GM23338 (cell line): ENCODE data around the gene LIN7C. TPM values are rescaled to one million over a fixed set of nuclear protein-coding genes. Genes with fewer than 3 reads are reported as not detected.

Source experiments
- ATAC-seq: fragments of 200-7000 bp; cut with Tn5 transposase; 3 replicates; pipeline ENCODE4 v1.9.1; 2020
- DNase-seq: peaks from one replicate; pipeline ENCODE4 v3.0.0-alpha.2; 2015; ENCODE audit warnings: low spot score
- H2AFZ ChIP-seq: fragments of 200-600 bp; sonication (generic); 2 replicates; pipeline ENCODE4 v1.8.0; 2016; ENCODE audit warnings: antibody characterized with exemption, mild to moderate bottlenecking, moderate library complexity
- H3F3A ChIP-seq: fragments of 200-600 bp; sonication (generic); replicated peaks from 2 replicates; pipeline ENCODE4 v1.8.0; 2017; ENCODE audit warnings: antibody characterized with exemption, mixed run types, low read depth
- H3K27ac ChIP-seq: fragments of 200-600 bp; sonication (generic); 2 replicates; pipeline ENCODE4 v1.6.1; 2016; ENCODE audit warnings: low read depth
- H3K27me3 ChIP-seq: fragments of 200-600 bp; sonication (generic); 2 replicates; pipeline ENCODE4 v1.8.0; 2016; ENCODE audit warnings: mild to moderate bottlenecking, mixed run types, moderate library complexity; ENCODE audit not compliant: insufficient read depth
- H3K36me3 ChIP-seq: fragments of 200-600 bp; sonication (generic); 2 replicates; pipeline ENCODE4 v1.8.0; 2016; ENCODE audit warnings: mild to moderate bottlenecking; ENCODE audit not compliant: insufficient read depth
- H3K4me1 ChIP-seq: fragments of 200-600 bp; sonication (generic); 2 replicates; pipeline ENCODE4 v1.8.0; 2016; ENCODE audit warnings: mild to moderate bottlenecking, moderate library complexity; ENCODE audit not compliant: insufficient read depth
- H3K4me2 ChIP-seq: fragments of 200-600 bp; sonication (generic); 2 replicates; pipeline ENCODE4 v1.7.1; 2017; ENCODE audit warnings: mixed run types
- H3K4me3 ChIP-seq: fragments of 200-600 bp; sonication (generic); 2 replicates; pipeline ENCODE4 v1.6.1; 2016; ENCODE audit warnings: mixed run types
- H3K79me2 ChIP-seq: fragments of 200-600 bp; sonication (generic); replicated peaks from 2 replicates; pipeline ENCODE4 v1.8.0; 2017; ENCODE audit warnings: mild to moderate bottlenecking; ENCODE audit not compliant: insufficient read depth
- H3K9me2 ChIP-seq: fragments of 200-600 bp; sonication (generic); 2 replicates; pipeline ENCODE4 v1.8.0; 2017; ENCODE audit not compliant: insufficient read depth
- H4K20me1 ChIP-seq: fragments of 200-600 bp; sonication (generic); replicated peaks from 2 replicates; pipeline ENCODE4 v1.8.0; 2017; ENCODE audit warnings: mild to moderate bottlenecking; ENCODE audit not compliant: insufficient read depth
- H3K27ac Mint-ChIP-seq: 2 replicates; pipeline ENCODE4 v1.8.0; 2020; ENCODE audit warnings: inconsistent platforms, mild to moderate bottlenecking, moderate library complexity, mixed read lengths
- H3K27me3 Mint-ChIP-seq: 3 replicates; pipeline ENCODE4 v1.8.0; 2022; ENCODE audit warnings: low read depth, mild to moderate bottlenecking, moderate library complexity, mixed read lengths, inconsistent platforms; ENCODE audit not compliant: insufficient read depth, poor library complexity
- H3K36me3 Mint-ChIP-seq: 3 replicates; pipeline ENCODE4 v1.8.0; 2021; ENCODE audit warnings: low read depth, mild to moderate bottlenecking, inconsistent platforms, moderate library complexity, mixed read lengths
- H3K4me1 Mint-ChIP-seq: 3 replicates; pipeline ENCODE4 v1.8.0; 2020; ENCODE audit warnings: mild to moderate bottlenecking, inconsistent platforms, mixed read lengths
- H3K4me3 Mint-ChIP-seq: 3 replicates; pipeline ENCODE4 v1.8.0; 2021; ENCODE audit warnings: moderate library complexity, mild to moderate bottlenecking, inconsistent platforms, mixed read lengths
- H3K9me3 Mint-ChIP-seq: 3 replicates; pipeline ENCODE4 v1.8.0; 2020; ENCODE audit warnings: moderate library complexity, mild to moderate bottlenecking, inconsistent platforms, mixed read lengths
- CREB1 ChIP-seq: fragments of 250-450 bp; sonication (Bioruptor Pico); IDR thresholded peaks from 2 replicates; pipeline ENCODE4 v1.5.0; 2020; ENCODE audit warnings: low read depth, mild to moderate bottlenecking, moderate library complexity
- CTCF ChIP-seq, 2 experiments: fragments of 200-600 bp in 1 of 2; sonication (generic) in 1 of 2; conservative IDR thresholded peaks; 2 replicates each; pipeline versions ENCODE4 v1.5.1 to v1.6.1; 2016 to 2017; ENCODE audit warnings: antibody characterized with exemption in 2 of 2, low read depth in 2 of 2, mild to moderate bottlenecking in 2 of 2, moderate library complexity in 1 of 2
- ETS1 ChIP-seq: IDR thresholded peaks from 2 replicates; pipeline ENCODE4 v1.6.1; 2016; ENCODE audit warnings: antibody characterized with exemption
- EZH2 ChIP-seq: fragments of 200-600 bp; sonication (generic); IDR thresholded peaks from one replicate; pipeline ENCODE4 v1.8.0; 2017; ENCODE audit warnings: antibody characterized with exemption, mild to moderate bottlenecking, low read depth; ENCODE audit not compliant: unreplicated experiment
- EZH2phosphoT487 ChIP-seq: fragments of 200-600 bp; sonication (generic); IDR thresholded peaks from one replicate; pipeline ENCODE4 v1.8.1; 2018; ENCODE audit warnings: antibody characterized with exemption; ENCODE audit not compliant: unreplicated experiment
- JUNB ChIP-seq: IDR thresholded peaks from one replicate; pipeline ENCODE4 v1.6.1; 2016; ENCODE audit warnings: antibody characterized with exemption; ENCODE audit not compliant: unreplicated experiment
- NANOG ChIP-seq: IDR thresholded peaks from 2 replicates; pipeline ENCODE4 v1.6.1; 2016; ENCODE audit warnings: antibody characterized with exemption, borderline replicate concordance
- POLR2AphosphoS5 ChIP-seq: IDR thresholded peaks from 2 replicates; pipeline ENCODE4 v1.6.1; 2016; ENCODE audit warnings: antibody characterized with exemption, low read depth
- REST ChIP-seq: IDR thresholded peaks from one replicate; pipeline ENCODE4 v1.6.1; 2018; ENCODE audit warnings: antibody characterized with exemption; ENCODE audit not compliant: unreplicated experiment
- STAT1 ChIP-seq: IDR thresholded peaks from one replicate; pipeline ENCODE4 v1.6.1; 2016; ENCODE audit warnings: antibody characterized with exemption; ENCODE audit not compliant: unreplicated experiment
- ZNF114 ChIP-seq: fragments of 250-450 bp; sonication (Bioruptor Pico); IDR thresholded peaks from 2 replicates; pipeline ENCODE4 v1.5.0; 2020; ENCODE audit warnings: mild to moderate bottlenecking, moderate library complexity
- ZNF331 ChIP-seq: fragments of 250-450 bp; sonication (Bioruptor Pico); IDR thresholded peaks from 2 replicates; pipeline ENCODE4 v1.5.0; 2020; ENCODE audit warnings: low read depth, mild to moderate bottlenecking, moderate library complexity
- ZNF462 ChIP-seq: fragments of 250-450 bp; sonication (Bioruptor Pico); IDR thresholded peaks from 2 replicates; pipeline ENCODE4 v1.5.0; 2020; ENCODE audit warnings: mild to moderate bottlenecking, moderate library complexity
- polyA plus RNA-seq: library from polyadenylated mRNA; unstranded; fragments of >200 nt; fragmentation: Nextera tagmentation; extraction: Ambion mirVana; gene quantifications from 2 replicates; pipeline ENCODE4 v1.2.1, GENCODE V29; 2016
- total RNA-seq: library from RNA; depleted of rRNA; stranded (reverse); fragments of >200 nt; shearing (Covaris generic); gene quantifications from 2 replicates; pipeline ENCODE4 v1.2.3, GENCODE V29; 2014

The LIN7C gene
- total and polyA plus RNA-seq, 2 experiments from 2014 or later: 22.5 to 61.0 TPM

GRCh38 chr11:27468995-27469695 is 37.4 kb downstream of the LIN7C start:
- Histone ChIP-seq H3K79me2 (peaks cover 76% of the 10 kb centered on the region), H3K4me2 (peak overlapping the region; percentile 98), H3K36me3 (no peaks in the 10 kb centered on the region), H4K20me1 (peaks cover 41% of the 10 kb centered on the region), H3K4me3 (peak overlapping the region; percentile 97), H3K9me2 (no peaks in the 10 kb centered on the region), H3K27ac (no peak overlapping the region), H3K27me3 (no peaks in the 10 kb centered on the region), H3K4me1 (peaks cover 57% of the 10 kb centered on the region), H3F3A (0 out of 2 replicates have a peak, but pooled peaks cover 4% of the 10 kb centered on the region), H2AFZ (no peak overlapping the region)
- Mint-ChIP-seq H3K27ac (no peak overlapping the region), H3K36me3 (peaks cover 3% of the 10 kb centered on the region), H3K4me3 (peak overlapping the region; percentile 84), H3K4me1 (peaks cover 57% of the 10 kb centered on the region), H3K27me3 (peaks cover 5% of the 10 kb centered on the region), H3K9me3 (0 out of 3 replicates have a peak, but pooled peaks cover 4% of the 10 kb centered on the region)
- TF ChIP-seq ETS1: no peak
- no peak for TF ChIP-seq NANOG
- TF ChIP-seq CREB1 (CRISPR knock-in tag): no peak
- TF ChIP-seq EZH2phosphoT487: no peak
- TF ChIP-seq EZH2: no peak
- no peak for TF ChIP-seq ZNF114 (CRISPR knock-in tag)
- TF ChIP-seq STAT1: no peak
- no peak for TF ChIP-seq POLR2AphosphoS5
- no peak for TF ChIP-seq ZNF462
- no peak for TF ChIP-seq CTCF (conservative IDR thresholded peaks at IDR 0.05; ENCODE audit: low read depth in 2 of 2)
- TF ChIP-seq JUNB: no peak
- TF ChIP-seq ZNF331: no peak
- no peak for TF ChIP-seq REST
- DNase-seq (no peak), ATAC-seq (no peak)
